GM21528 (cell line): Measurements from ENCODE around the gene DYNLRB2.

ENCODE experiments used
- ATAC-seq: cut with Tn5 transposase; IDR thresholded peaks from one replicate; pipeline ENCODE4 v1.9.1; 2021; ENCODE audit warnings: mild to moderate bottlenecking, moderate library complexity; ENCODE audit not compliant: unreplicated experiment, low FRiP score

The DYNLRB2 gene

DNA sequence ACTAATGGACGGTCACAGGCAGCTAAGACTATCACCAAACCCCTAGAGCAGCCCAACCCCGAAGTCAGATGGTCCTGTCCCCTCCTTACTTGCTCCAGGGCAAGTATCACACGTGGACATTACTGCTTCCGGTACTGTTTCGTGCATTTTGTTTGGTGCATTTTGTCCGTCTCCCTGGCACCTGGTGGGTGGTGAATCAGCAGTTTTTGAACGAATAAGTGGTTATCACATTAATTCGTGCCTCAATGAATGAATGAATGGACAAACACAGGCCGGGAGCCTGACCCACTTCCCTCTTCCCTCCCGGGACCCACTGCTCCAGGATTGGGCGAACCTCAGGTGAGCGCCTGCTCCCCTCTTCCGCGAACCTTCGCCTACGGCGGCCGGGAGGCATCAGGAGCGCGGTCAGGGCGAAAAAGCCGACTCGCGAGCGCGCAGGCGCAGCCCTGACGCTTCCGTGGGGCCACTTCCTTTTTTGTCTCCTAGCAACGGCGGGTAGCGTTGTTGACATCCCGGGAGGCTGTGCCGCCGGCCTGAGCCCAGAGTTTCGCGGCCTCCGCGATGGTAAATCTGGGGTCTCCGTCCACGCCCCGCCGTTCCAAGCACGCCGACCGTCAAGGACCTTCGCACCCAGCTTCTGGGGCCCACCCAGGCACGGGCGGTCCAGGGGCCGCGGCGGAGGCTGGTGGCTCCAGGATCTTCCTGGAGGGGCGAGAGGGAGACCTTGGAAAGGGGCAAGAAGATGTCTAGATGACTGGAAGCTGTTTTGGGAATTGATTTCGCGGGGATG, at the start of gene DYNLRB2:
TSS of gene DYNLRB2 (plus strand) at position 478 of the 790 bp plus-strand sequence. CDS start at position 562, 84 bp downstream.
- peak; percentile 94 for ATAC-seq

GRCh38 chr16:80500116-80500859, 40.5 kb upstream of the DYNLRB2 start:
- no peak for ATAC-seq

DNA sequence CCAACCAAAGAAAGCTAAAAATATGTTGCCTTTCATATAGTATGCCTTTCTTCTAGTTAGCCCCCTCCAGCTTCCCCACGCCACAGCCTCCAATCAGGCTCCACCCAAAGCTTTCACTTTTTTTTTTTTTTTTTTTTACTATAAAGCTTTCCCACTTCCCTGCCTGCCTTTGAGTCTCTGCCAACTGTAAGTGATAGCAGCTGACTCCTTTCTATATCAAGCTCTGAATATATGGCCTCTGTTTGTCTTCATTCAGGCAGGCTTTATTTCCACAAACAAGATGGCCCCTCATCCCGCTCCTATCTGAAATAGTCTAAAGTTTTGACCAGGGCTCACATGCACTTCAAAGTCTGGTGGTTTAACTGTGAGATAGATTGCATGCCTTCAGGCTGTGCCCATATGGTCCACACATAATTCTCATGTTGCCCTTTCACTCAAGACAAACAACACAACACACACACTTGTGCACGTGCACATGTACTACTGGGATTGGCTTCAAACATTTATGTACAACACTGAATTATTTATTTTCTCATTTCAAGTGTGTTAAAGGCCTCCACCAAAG, 39.8 kb upstream of the DYNLRB2 start:
- ATAC-seq = no peak

GRCh38 chr16:80503107-80503506, 37.7 kb upstream of the DYNLRB2 start:
- ATAC-seq = no peak

DNA sequence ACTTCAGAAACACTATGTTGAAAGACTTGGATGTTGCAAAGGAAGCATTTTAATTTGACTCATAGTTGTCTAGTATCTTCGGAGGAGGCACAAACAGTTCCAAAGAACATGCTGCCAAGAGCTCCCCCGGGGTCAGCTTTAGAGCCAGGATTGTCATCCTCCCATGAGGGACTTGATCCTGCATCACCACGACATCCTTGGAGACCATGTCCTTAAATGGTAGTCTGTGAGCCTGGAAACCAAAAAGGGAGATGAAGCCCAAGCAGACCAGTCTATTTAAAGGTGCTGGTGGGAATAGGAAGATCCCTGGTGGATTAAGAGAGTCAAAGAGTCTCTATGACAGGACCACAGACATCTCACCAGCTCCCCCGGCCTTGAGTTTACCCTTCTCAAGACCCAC, 33.3 kb upstream of the DYNLRB2 start:
- no peak for ATAC-seq

GRCh38 chr16:80509872-80510271, 30.9 kb upstream of the DYNLRB2 start:
- no peak for ATAC-seq

DNA sequence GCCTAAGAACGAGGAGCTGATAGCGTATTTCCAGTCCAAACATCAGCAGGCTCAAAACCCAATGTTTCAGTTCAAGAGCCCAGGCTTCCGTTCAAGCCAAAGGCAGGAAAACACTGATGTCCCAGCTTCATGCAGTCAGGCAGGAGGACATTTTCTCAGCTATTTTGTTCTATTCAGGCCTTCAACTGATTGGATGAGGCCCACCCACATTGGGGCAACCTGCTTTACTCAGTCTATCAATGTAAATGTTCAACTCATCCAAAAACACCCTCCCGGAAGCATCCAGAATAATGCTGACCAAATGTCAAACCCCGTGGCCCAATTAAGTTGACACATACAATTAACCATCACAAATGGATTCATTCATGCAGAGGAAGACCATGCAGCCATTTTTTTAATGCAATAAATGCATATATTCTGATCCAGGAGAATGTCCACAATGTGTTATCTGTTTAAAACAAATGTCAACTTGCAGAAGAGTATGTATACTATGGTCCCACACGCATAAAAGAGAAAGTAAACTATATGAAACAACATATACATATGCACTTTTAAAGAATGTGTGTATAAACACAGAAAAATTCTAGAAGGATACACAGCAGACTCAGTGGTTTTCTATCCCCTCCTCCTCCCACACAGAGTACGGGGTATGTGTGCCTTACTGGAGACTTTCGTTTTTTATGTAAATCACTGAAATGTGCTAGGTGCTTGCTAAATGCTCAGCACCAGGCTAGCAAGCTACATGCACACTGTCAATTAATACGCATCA, 28.8 kb upstream of the DYNLRB2 start:
- no peak for ATAC-seq

DNA sequence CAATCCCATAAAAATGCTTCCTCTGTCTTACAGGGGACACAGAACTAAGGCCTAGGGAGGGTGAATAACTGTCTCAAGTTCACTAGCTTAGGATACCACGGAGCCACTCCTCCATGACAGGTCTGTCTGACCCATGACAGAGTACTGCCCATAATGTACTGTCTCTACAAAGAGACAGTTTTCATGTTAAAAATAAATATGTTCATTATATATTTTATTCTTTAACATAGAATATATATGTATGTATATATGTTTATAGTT, 28.3 kb upstream of the DYNLRB2 start:
- no peak for ATAC-seq

DNA sequence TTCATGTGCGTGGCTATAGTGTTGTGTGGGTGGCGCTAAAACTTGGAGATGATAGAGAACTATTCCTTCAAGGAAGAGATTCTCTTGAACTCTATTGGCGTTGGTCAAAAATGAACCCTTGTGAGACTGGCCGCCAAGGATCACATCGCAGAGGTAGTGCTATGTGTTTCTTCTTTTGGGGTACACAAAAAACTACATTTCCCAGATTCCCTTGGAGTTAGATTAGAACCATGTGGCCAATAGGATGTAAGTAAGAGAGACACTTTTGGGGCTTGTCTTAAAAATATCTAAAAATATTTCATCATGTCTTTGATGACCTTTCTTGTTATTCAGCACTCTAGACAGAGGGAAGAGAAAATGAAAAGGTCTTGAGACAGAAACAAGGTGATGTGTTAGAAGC, 25.4 kb upstream of the DYNLRB2 start:
- ATAC-seq = no peak

DNA sequence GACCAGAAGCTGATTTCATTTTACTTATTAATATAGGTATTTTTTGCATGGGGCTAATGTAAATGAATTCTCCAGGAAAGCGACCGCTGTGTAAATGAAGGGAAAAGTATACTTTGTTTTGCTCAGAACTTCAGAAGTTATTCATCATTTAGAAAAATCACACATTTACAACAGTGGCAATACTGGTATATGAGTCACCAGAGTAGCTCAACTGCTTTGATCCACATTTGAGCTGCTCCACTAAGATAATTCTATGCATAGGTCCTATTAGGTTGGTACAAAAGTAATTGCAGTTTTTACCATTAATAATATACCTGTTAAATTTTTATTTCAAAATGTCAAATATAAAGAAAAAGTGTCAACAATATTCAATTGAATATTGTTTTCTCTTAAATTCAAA, 22.9 kb upstream of the DYNLRB2 start:
- no peak for ATAC-seq

DNA sequence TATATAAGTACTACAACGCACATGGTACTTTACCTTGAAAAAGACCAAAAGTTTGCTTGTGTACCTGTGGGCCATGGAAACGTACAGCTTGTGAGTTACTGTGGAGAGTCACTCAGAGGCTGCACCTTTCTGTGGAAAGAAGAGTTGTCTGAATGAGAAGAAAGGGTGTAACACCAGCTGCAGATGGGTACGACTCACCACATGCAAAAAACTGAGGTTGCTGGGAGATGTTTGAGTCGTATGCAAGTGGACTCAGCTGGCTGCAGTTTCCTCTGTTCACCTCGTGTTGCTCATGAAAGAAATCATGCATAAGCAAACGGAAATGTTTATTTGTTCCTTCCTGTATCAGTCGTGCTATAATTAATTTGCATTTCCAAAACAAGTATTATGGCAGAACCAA, 22.4 kb upstream of the DYNLRB2 start:
- no peak for ATAC-seq

- ATAC-seq = no peak
These were observed 21.6 kb upstream of the DYNLRB2 start for GRCh38 chr16:80519189-80519588.

GRCh38 chr16:80525420-80525819, 15.4 kb upstream of the DYNLRB2 start:
- no peak for ATAC-seq

- ATAC-seq = peak; percentile 66
These were observed 14.3 kb upstream of the DYNLRB2 start for GRCh38 chr16:80526418-80527061.

GRCh38 chr16:80527297-80527696, 13.5 kb upstream of the DYNLRB2 start:
- ATAC-seq = no peak

- ATAC-seq = no peak
These were observed 10.3 kb upstream of the DYNLRB2 start for GRCh38 chr16:80530479-80530878.

DNA sequence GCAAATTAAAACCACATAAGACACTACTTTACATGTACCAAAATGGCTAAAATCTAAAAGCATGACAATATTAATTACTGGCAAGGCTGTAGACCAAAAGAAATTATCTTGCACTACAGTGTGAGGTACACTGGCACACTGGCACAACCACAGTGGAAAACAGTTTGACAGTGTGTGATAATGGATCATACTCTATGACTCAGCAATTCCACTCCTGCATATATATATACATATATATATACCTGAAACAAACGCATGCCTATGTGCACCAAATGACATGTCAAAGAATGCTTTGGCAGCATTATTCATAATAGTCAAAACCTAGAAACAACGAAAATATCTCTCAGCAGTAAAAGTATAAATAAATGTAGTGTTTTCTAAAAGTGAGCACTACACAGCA, 4.6 kb upstream of the DYNLRB2 start:
- no peak for ATAC-seq

DNA sequence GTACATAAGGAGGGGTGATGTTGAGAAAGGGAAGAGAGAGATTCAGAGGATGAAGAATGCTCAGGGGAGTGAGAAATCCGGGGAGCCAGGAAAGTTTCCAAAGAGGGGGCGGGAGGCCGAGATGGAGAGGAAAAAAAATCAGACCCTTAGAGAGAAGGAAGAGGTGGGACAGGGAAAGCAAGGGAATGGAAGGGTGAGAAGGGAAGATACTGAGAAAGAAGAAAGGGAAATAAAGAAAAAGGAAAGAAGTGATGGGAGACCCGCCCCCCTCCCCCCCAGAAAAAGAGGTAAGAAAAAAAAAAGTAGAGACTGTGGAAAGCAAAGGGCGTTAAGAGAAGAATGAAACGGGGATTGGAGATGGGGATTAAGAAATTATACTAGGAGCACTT, 507 bp downstream of the DYNLRB2 start:
- ATAC-seq = no peak

DNA sequence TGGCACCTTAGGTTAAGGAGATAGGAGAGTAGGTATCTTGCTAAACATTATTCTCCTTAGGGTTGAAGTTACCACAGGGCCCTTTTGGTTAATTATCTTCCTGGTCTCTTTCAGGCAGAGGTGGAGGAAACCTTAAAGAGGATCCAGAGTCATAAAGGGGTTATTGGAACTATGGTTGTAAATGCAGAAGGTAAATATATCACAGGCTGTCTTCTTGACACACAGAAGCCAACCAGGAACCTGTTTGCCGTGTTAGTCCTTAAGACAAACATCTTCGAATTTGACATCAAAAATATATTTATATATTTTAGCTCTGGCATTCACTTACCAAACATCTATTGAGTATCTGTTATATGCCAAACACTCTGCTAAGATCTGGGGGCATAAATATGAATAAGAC, 2.4 kb downstream of the DYNLRB2 start:
- ATAC-seq = no peak

GRCh38 chr16:80544326-80544725, 3.5 kb downstream of the DYNLRB2 start:
- ATAC-seq = no peak

DNA sequence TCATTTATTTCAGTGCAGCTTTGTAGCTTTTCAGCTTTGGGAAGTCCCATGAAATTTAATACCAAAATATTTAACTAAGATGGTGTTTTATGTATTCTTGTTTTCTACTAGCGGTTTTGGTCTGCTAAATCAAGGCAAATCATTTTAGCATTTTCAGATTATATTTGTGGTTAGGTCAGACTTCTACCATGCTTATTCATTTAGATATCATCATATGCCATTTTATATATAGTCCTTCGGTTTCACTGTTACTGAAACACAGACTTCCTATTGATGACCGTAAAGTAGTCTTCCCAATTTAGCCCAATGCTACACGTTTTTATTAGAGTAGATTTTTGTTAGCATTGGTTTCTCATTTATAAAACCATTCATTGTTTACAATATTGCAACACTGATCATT, 5.5 kb downstream of the DYNLRB2 start:
- ATAC-seq = no peak
